SU-DHL-6 (cell line): ENCODE measurements around the gene DHX15.

Experiments used
- H2AFZ ChIP-seq: fragments of 200-600 bp; sonication (generic); 2 replicates; pipeline ENCODE4 v1.6.1; 2014; ENCODE audit warnings: low read depth, mild to moderate bottlenecking, moderate library complexity, mixed read lengths, antibody characterized with exemption, low read length; ENCODE audit not compliant: severe bottlenecking
- H3F3A ChIP-seq: fragments of 200-600 bp; shearing (Covaris generic); 2 replicates; pipeline ENCODE4 v1.6.0; 2016; ENCODE audit warnings: antibody characterized with exemption, mild to moderate bottlenecking; ENCODE audit not compliant: insufficient read depth
- H3K27ac ChIP-seq: fragments of 200-600 bp; sonication (generic); 2 replicates; pipeline ENCODE4 v1.5.1; 2016; ENCODE audit warnings: low read depth, mild to moderate bottlenecking, low read length, moderate library complexity, mixed read lengths
- H3K27me3 ChIP-seq: fragments of 200-600 bp; sonication (generic), shearing (Covaris generic); 2 replicates; pipeline ENCODE4 v1.6.0; 2014; ENCODE audit warnings: mild to moderate bottlenecking, low read length
- H3K36me3 ChIP-seq: fragments of 200-600 bp; sonication (generic); 2 replicates; pipeline ENCODE4 v1.6.1; 2014; ENCODE audit warnings: mild to moderate bottlenecking, low read length, mixed read lengths
- H3K4me2 ChIP-seq: fragments of 300-600, 200-600 bp; shearing (Covaris generic), sonication (generic); 2 replicates; pipeline ENCODE4 v1.6.0; 2014; ENCODE audit warnings: low read length, low read depth, mild to moderate bottlenecking; ENCODE audit not compliant: poor library complexity, severe bottlenecking
- H3K4me3 ChIP-seq: fragments of 200-600 bp; sonication (generic); 2 replicates; pipeline ENCODE4 v1.5.1; 2014; ENCODE audit warnings: antibody characterized with exemption, low read length, mild to moderate bottlenecking, mixed read lengths; ENCODE audit not compliant: insufficient read depth, poor library complexity, severe bottlenecking
- H3K79me2 ChIP-seq: fragments of 200-600 bp; sonication (generic); 2 replicates; pipeline ENCODE4 v1.6.1; 2014; ENCODE audit warnings: mild to moderate bottlenecking, low read length, moderate library complexity; ENCODE audit not compliant: insufficient read depth
- H3K9ac ChIP-seq: fragments of 200-600 bp; sonication (generic); 2 replicates; pipeline ENCODE4 v1.7.0; 2014; ENCODE audit warnings: mild to moderate bottlenecking, low read length
- H3K9me2 ChIP-seq: fragments of 200-600 bp; sonication (generic); replicated peaks from 2 replicates; pipeline ENCODE4 v1.6.1; 2014; ENCODE audit warnings: low read length; ENCODE audit not compliant: insufficient read depth
- H3K9me3 ChIP-seq: fragments of 200-600 bp; sonication (generic); 2 replicates; pipeline ENCODE4 v1.6.1; 2014; ENCODE audit warnings: low read length, mixed read lengths; ENCODE audit not compliant: insufficient read depth
- H4K20me1 ChIP-seq: fragments of 200-600 bp; sonication (generic); 2 replicates; pipeline ENCODE4 v1.6.1; 2014; ENCODE audit warnings: low read depth, mild to moderate bottlenecking, antibody characterized with exemption, low read length, moderate library complexity, mixed read lengths
- EZH2phosphoT487 ChIP-seq: fragments of 200-600 bp; sonication (generic), shearing (Covaris generic); conservative IDR thresholded peaks from 2 replicates; pipeline ENCODE4 v1.6.1; 2018; ENCODE audit warnings: mild to moderate bottlenecking, antibody characterized with exemption, low read length, moderate library complexity, mixed read lengths
- TF ChIP-seq, protein P1 (sequence below): fragments of 200-600 bp; sonication (generic); IDR thresholded peaks from one replicate; pipeline ENCODE4 v1.5.1; 2017; ENCODE audit warnings: antibody characterized with exemption, mild to moderate bottlenecking, low read length, moderate library complexity; ENCODE audit not compliant: insufficient read depth, poor library complexity, severe bottlenecking

The DHX15 gene

DNA sequence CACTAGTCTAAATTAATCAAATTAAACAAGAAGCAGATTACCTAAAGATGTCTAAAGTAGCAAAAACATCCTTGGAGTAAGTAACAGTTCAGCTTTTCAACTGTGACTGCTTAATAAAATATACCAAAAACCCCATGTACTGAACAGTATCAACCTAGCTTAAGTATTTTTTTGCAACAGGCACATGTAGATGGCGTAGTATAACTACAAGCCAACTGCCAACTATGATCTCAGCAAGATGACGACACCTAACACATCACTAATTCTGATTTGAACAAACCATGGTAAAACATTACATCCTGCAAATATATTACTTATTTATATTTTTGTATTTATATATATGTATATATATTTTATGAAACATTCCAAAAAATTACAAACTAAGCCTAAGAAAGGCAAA lies 24.5 kb downstream of the DHX15 start:
- TF ChIP-seq, protein P1, sequence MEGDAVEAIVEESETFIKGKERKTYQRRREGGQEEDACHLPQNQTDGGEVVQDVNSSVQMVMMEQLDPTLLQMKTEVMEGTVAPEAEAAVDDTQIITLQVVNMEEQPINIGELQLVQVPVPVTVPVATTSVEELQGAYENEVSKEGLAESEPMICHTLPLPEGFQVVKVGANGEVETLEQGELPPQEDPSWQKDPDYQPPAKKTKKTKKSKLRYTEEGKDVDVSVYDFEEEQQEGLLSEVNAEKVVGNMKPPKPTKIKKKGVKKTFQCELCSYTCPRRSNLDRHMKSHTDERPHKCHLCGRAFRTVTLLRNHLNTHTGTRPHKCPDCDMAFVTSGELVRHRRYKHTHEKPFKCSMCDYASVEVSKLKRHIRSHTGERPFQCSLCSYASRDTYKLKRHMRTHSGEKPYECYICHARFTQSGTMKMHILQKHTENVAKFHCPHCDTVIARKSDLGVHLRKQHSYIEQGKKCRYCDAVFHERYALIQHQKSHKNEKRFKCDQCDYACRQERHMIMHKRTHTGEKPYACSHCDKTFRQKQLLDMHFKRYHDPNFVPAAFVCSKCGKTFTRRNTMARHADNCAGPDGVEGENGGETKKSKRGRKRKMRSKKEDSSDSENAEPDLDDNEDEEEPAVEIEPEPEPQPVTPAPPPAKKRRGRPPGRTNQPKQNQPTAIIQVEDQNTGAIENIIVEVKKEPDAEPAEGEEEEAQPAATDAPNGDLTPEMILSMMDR: no peak
- no peak for TF ChIP-seq EZH2phosphoT487
- no peaks in the 10 kb centered on the region for H3K9me3 ChIP-seq
- H3K4me3 ChIP-seq: no peak overlapping the region
- H3K9ac ChIP-seq: no peak overlapping the region
- H4K20me1 ChIP-seq: peaks cover 95% of the 10 kb centered on the region
- H3K36me3 ChIP-seq: peaks cover 68% of the 10 kb centered on the region
- peaks cover 100% of the 10 kb centered on the region for H3K79me2 ChIP-seq
- peaks cover 24% of the 10 kb centered on the region for H3F3A ChIP-seq
- no peaks in the 10 kb centered on the region for H3K27me3 ChIP-seq
- no peak overlapping the region for H2AFZ ChIP-seq
- H3K27ac ChIP-seq: no peak overlapping the region
- no peaks in the 10 kb centered on the region for H3K9me2 ChIP-seq
- H3K4me2 ChIP-seq: no peak overlapping the region

DNA sequence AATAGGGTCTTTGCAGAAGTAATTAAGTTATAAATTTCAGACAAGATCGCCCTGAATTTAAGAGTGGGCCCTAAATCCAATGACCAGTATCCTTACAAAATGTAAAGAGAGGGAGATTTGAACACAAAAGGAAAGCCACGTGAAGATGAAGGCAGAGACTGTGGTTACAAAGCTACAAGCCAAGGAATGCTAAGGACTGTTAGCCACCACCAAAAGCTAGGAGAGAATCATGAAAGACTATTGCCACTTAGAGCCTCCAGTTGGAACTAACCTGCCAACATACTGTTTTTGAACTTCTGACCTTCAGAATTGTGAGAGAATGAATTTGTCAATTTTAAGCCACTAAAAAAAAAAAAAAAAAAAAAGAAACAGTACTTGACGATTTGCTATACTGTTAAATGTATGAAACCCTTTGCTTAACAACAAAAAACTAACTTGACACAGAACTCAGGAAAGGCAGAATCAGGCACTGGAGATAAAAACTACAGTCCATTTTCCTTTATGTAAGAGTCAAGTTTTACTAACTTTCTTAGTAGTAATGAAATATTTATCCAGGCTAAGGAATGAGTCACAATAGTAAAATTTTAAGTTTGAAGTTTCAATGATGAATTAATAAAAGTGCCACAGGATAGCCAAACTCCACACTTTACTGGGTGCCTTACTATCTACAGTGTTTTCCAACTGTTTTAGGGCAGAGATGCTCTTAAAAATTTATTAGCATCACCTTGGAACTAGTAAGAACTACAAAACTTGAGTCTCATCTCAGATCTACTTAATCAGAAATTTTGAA lies 25.1 kb downstream of the DHX15 start:
- peak overlapping the region; percentile 16 for H3K4me2 ChIP-seq
- H3K9me2 ChIP-seq: no peaks in the 10 kb centered on the region
- H3K27ac ChIP-seq: no peak overlapping the region
- no peak overlapping the region for H3K4me3 ChIP-seq
- no peaks in the 10 kb centered on the region for H3K27me3 ChIP-seq
- no peaks in the 10 kb centered on the region for H3K9me3 ChIP-seq
- H3K9ac ChIP-seq: no peak overlapping the region
- H3F3A ChIP-seq: peaks cover 24% of the 10 kb centered on the region
- H2AFZ ChIP-seq: no peak overlapping the region
- H3K36me3 ChIP-seq: peaks cover 67% of the 10 kb centered on the region
- H4K20me1 ChIP-seq: peaks cover 95% of the 10 kb centered on the region
- TF ChIP-seq, protein P1: no peak
- TF ChIP-seq EZH2phosphoT487: no peak
- H3K79me2 ChIP-seq: peaks cover 100% of the 10 kb centered on the region

DNA sequence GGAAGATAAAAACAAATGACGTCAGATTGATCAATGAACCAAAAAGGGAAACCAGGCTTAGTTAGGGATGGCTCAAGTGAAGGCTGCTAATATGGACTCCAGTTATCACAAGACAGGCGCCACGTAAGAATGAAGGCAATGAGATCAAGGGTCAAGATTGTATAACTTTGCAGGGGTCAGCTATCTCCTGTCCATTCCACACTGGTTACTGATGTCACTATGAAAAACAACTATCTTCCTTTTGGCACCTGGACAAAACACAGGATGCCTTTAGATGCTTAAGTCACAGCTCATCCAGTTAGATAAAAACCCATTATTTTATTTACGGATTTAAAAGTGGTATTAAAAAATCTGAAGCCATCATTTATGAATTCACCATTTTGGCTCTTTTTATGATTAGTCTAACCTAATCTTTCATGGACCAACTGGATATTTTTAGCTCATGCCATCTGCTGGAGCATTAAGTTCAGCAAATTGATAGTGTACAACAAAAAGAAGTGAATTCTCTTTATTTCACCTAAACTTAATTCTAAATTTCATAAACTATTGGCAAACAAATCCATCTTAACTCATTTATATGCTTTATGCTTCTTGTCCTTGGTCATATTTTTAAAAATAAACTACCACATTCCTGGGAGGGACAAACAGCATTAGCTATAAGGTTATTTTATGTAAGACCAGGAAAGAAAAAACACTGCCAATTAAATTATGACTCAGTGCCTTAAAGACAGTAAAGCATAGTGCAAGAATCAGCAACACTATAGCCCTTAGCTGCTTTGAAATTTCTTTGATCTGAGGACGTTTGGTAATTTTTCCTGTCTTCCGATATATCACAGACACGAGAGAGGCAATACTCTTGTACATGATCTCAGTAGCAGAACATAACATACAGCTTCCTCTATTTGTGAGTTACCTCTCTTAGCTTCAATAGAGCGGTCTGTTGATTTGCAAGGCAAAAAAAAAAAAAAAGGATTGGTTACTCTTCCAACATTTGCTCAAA lies 27.0 kb downstream of the DHX15 start:
- no peak for TF ChIP-seq EZH2phosphoT487
- TF ChIP-seq, protein P1: no peak
- Histone ChIP-seq H3K27me3 (no peaks in the 10 kb centered on the region), H2AFZ (no peak overlapping the region), H3K36me3 (peaks cover 61% of the 10 kb centered on the region), H3K9ac (no peak overlapping the region), H3F3A (peaks cover 31% of the 10 kb centered on the region), H3K9me3 (no peaks in the 10 kb centered on the region), H3K9me2 (no peaks in the 10 kb centered on the region), H3K27ac (no peak overlapping the region), H3K4me3 (no peak overlapping the region), H4K20me1 (peaks cover 89% of the 10 kb centered on the region), H3K79me2 (peaks cover 96% of the 10 kb centered on the region), H3K4me2 (no peak overlapping the region)
